A549 (cell line): ENCODE results near the gene PNMA5. TPM values are rescaled to one million over a fixed set of nuclear protein-coding genes. Genes with fewer than 3 reads are reported as not detected.

Experiments
- ATAC-seq, 2 experiments: fragments of 200-7000 bp in 1 of 2; fragments of >200 bp in 1 of 2; cut with Nextera tagmentation in 1 of 2; cut with Tn5 transposase in 1 of 2; 3 replicates each; pipeline versions ENCODE4 v1.8.0 to v1.9.1; 2018 to 2020; ENCODE audit warnings: mild to moderate bottlenecking in 1 of 2, moderate library complexity in 1 of 2
- CTCF ChIA-PET: fragments of 300-600 bp; sonication (Branson Sonifier 250); formaldehyde crosslinking; extraction: SDS; loops from one replicate; lab custom pipeline; 2021; ENCODE audit warnings: antibody characterized with exemption, inconsistent platforms; lab: Yijun Ruan, JAX
- POLR2A ChIA-PET: fragments of 350-600 bp; formaldehyde crosslinking; extraction: SDS; loops from one replicate; lab custom pipeline; 2021; ENCODE audit warnings: antibody characterized with exemption, inconsistent platforms; lab: Yijun Ruan, JAX
- DNase-seq, 2 experiments: peaks; one replicate each; pipeline versions ENCODE4 v3.0.0 to v3.0.0-alpha.2; 2011 to 2016; ENCODE audit warnings: low read depth in 1 of 2, low spot score in 1 of 2
- FAIRE-seq: peaks from 2 replicates; lab custom pipeline; 2011; peaks lifted over from hg19 to GRCh38; lab: Jason Lieb, UNC
- H3K27ac ChIP-seq, 2 experiments: fragments of >200 bp; sonication (Bioruptor Twin); formaldehyde crosslinking; 3 replicates each; pipeline ENCODE4 v1.5.1; 2016 to 2017
- H3K4me1 ChIP-seq: fragments of >200 bp; sonication (Bioruptor Twin); formaldehyde crosslinking; 3 replicates; pipeline ENCODE4 v1.6.1; 2016
- H3K4me2 ChIP-seq: fragments of >200 bp; sonication (Bioruptor Twin); formaldehyde crosslinking; 3 replicates; pipeline ENCODE4 v1.6.1; 2016
- H3K4me3 ChIP-seq: fragments of >200 bp; sonication (Bioruptor Twin); formaldehyde crosslinking; 3 replicates; pipeline ENCODE4 v1.5.1; 2016
- H3K9me3 ChIP-seq: fragments of >200 bp; sonication (Bioruptor Twin); formaldehyde crosslinking; 3 replicates; pipeline ENCODE4 v1.6.1; 2016
- CBX2 ChIP-seq: fragments of 200-600 bp; sonication (generic); IDR thresholded peaks from 2 replicates; pipeline ENCODE4 v1.6.1; 2016; ENCODE audit warnings: low read depth, mild to moderate bottlenecking, borderline replicate concordance
- CHD4 ChIP-seq: fragments of 200-600 bp; sonication (generic); IDR thresholded peaks from 2 replicates; pipeline ENCODE4 v1.6.1; 2016; ENCODE audit warnings: antibody characterized with exemption, mild to moderate bottlenecking, borderline replicate concordance
- E2F6 ChIP-seq: IDR thresholded peaks from 2 replicates; pipeline ENCODE4 v1.6.1; 2012; ENCODE audit warnings: low read depth, borderline replicate concordance
- EHF ChIP-seq: fragments of 250-450 bp; sonication (Bioruptor Pico); IDR thresholded peaks from 2 replicates; pipeline ENCODE4 v1.5.0; 2020; ENCODE audit warnings: mild to moderate bottlenecking
- ELK1 ChIP-seq: fragments of 150-350 bp; IDR thresholded peaks from 2 replicates; pipeline ENCODE4 v1.6.1; 2014; ENCODE audit warnings: low read depth, mild to moderate bottlenecking, low read length
- EP300 ChIP-seq, 2 experiments: fragments of >200 bp; sonication (Bioruptor Twin); formaldehyde crosslinking; IDR thresholded peaks; 2 replicates in 1 of 2; 3 replicates in 1 of 2; pipeline ENCODE4 v1.6.1; 2016 to 2017
- GATA3 ChIP-seq: IDR thresholded peaks from 2 replicates; pipeline ENCODE4 v1.6.1; 2012; ENCODE audit warnings: borderline replicate concordance
- HES2 ChIP-seq: fragments of >200 bp; sonication (Bioruptor Twin); formaldehyde crosslinking; IDR thresholded peaks from 2 replicates; pipeline ENCODE4 v1.6.1; 2016
- HEYL ChIP-seq: fragments of 250-450 bp; sonication (Bioruptor Pico); IDR thresholded peaks from 2 replicates; pipeline ENCODE4 v1.8.0; 2021; ENCODE audit warnings: mild to moderate bottlenecking, moderate library complexity
- HOXB13 ChIP-seq: fragments of 250-450 bp; sonication (Bioruptor Pico); IDR thresholded peaks from 2 replicates; pipeline ENCODE4 v1.5.0; 2020; ENCODE audit warnings: low read depth, mild to moderate bottlenecking, moderate library complexity
- JUNB ChIP-seq: fragments of >200 bp; sonication (Bioruptor Twin); formaldehyde crosslinking; IDR thresholded peaks from 2 replicates; pipeline ENCODE4 v1.6.1; 2016
- KDM1A ChIP-seq: fragments of 200-600 bp; sonication (generic); IDR thresholded peaks from 2 replicates; pipeline ENCODE4 v1.6.1; 2016; ENCODE audit warnings: low read depth, mild to moderate bottlenecking
- MAFK ChIP-seq: fragments of 450-650 bp; IDR thresholded peaks from 2 replicates; pipeline ENCODE4 v1.6.1; 2014; ENCODE audit not compliant: partially characterized antibody
- MAZ ChIP-seq: fragments of 150-350 bp; IDR thresholded peaks from 2 replicates; pipeline ENCODE4 v1.6.1; 2014; ENCODE audit warnings: antibody characterized with exemption, low read depth, low read length, borderline replicate concordance
- NPAS2 ChIP-seq: fragments of 250-450 bp; sonication (Bioruptor Pico); IDR thresholded peaks from 2 replicates; pipeline ENCODE4 v1.8.0; 2022; ENCODE audit warnings: mild to moderate bottlenecking, moderate library complexity, borderline replicate concordance
- NR3C1 ChIP-seq: fragments of >200 bp; sonication (Bioruptor Twin); formaldehyde crosslinking; IDR thresholded peaks from 3 replicates; pipeline ENCODE4 v1.6.1; 2017
- POLR2A ChIP-seq: IDR thresholded peaks from 2 replicates; pipeline ENCODE4 v1.6.1; 2012; ENCODE audit warnings: mild to moderate bottlenecking, low read length
- RARB ChIP-seq: fragments of 250-450 bp; sonication (Bioruptor Pico); IDR thresholded peaks from 2 replicates; pipeline ENCODE4 v1.8.0; 2021; ENCODE audit warnings: mild to moderate bottlenecking, moderate library complexity
- RCOR1 ChIP-seq: fragments of 150-350 bp; IDR thresholded peaks from 2 replicates; pipeline ENCODE4 v1.6.1; 2014; ENCODE audit warnings: antibody characterized with exemption, low read length, low read depth
- RNF2 ChIP-seq: fragments of 200-600 bp; sonication (generic); IDR thresholded peaks from 2 replicates; pipeline ENCODE4 v1.6.1; 2016; ENCODE audit warnings: low read depth, mild to moderate bottlenecking, antibody characterized with exemption, moderate library complexity, borderline replicate concordance
- SREBF2 ChIP-seq: fragments of 450-650 bp; IDR thresholded peaks from 2 replicates; pipeline ENCODE4 v1.6.1; 2014; ENCODE audit warnings: mild to moderate bottlenecking, moderate library complexity
- TFCP2L1 ChIP-seq: fragments of 250-450 bp; sonication (Bioruptor Pico); IDR thresholded peaks from 2 replicates; pipeline ENCODE4 v1.5.0; 2021; ENCODE audit warnings: mild to moderate bottlenecking
- TP53 ChIP-seq: fragments of 250-450 bp; sonication (Bioruptor Pico); IDR thresholded peaks from 2 replicates; pipeline ENCODE4 v1.5.0; 2021; ENCODE audit warnings: mild to moderate bottlenecking, moderate library complexity
- ZNF302 ChIP-seq: fragments of 250-450 bp; sonication (Bioruptor Pico); IDR thresholded peaks from 2 replicates; pipeline ENCODE4 v1.9.0; 2021; ENCODE audit warnings: inconsistent platforms, mild to moderate bottlenecking, moderate library complexity
- WGBS: methylation state at CpG from one replicate; pipeline ENCODE4 v1.1.6; 2017; ENCODE audit errors: missing lambda C conversion rate; 5-methylcytosine and 5-hydroxymethylcytosine counted together
- polyA plus RNA-seq, 4 experiments: library from polyadenylated mRNA; depleted of rRNA in 3 of 4; stranded (reverse); fragments of >200 nt; fragmentation: RNase III in 1 of 4; extraction: RNeasy Plus Mini Kit Qiagen cat#74134 plus additional on column Dnase treatment in 1 of 4; gene quantifications; 2 replicates in 3 of 4; 3 replicates in 1 of 4; pipeline ENCODE4 v1.2.3, GENCODE V29; 2011 to 2017
- TF ChIP-seq, protein P1 (sequence below): fragments of 450-650 bp; IDR thresholded peaks from 2 replicates; pipeline ENCODE4 v1.6.1; 2014; ENCODE audit warnings: antibody characterized with exemption
- TF ChIP-seq, protein P2 (sequence below): fragments of 200-600 bp; sonication (generic); IDR thresholded peaks from 2 replicates; pipeline ENCODE4 v1.6.1; 2016; ENCODE audit warnings: antibody characterized with exemption, mild to moderate bottlenecking, moderate library complexity
- TF ChIP-seq, protein P3 (sequence below): IDR thresholded peaks from 2 replicates; pipeline ENCODE4 v1.6.1; 2012

The PNMA5 gene
- polyA plus RNA-seq, 2 of the 4 experiments (the other 2 are of a cell fraction), result not detected

GRCh38 chrX:152958047-152958446 lies 35.9 kb downstream of the PNMA5 start:
- WGBS, result 97% methylated on average over 5 of the region's 5 CpGs
- peak overlapping the region; percentile 44 for H3K4me3 ChIP-seq
- DNase-seq (no peak), FAIRE-seq (no peak), ATAC-seq (no peak)
- no peaks in the 10 kb centered on the region for H3K4me1 ChIP-seq
- TF ChIP-seq E2F6, result no peak
- no peak for TF ChIP-seq CBX2
- TF ChIP-seq GATA3, result no peak
- TF ChIP-seq MAFK, result no peak
- no peak for TF ChIP-seq HES2
- TF ChIP-seq JUNB, result no peak
- TF ChIP-seq, protein P1, sequence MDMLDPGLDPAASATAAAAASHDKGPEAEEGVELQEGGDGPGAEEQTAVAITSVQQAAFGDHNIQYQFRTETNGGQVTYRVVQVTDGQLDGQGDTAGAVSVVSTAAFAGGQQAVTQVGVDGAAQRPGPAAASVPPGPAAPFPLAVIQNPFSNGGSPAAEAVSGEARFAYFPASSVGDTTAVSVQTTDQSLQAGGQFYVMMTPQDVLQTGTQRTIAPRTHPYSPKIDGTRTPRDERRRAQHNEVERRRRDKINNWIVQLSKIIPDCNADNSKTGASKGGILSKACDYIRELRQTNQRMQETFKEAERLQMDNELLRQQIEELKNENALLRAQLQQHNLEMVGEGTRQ, result no peak
- no peak for TF ChIP-seq HOXB13
- TF ChIP-seq, protein P2, sequence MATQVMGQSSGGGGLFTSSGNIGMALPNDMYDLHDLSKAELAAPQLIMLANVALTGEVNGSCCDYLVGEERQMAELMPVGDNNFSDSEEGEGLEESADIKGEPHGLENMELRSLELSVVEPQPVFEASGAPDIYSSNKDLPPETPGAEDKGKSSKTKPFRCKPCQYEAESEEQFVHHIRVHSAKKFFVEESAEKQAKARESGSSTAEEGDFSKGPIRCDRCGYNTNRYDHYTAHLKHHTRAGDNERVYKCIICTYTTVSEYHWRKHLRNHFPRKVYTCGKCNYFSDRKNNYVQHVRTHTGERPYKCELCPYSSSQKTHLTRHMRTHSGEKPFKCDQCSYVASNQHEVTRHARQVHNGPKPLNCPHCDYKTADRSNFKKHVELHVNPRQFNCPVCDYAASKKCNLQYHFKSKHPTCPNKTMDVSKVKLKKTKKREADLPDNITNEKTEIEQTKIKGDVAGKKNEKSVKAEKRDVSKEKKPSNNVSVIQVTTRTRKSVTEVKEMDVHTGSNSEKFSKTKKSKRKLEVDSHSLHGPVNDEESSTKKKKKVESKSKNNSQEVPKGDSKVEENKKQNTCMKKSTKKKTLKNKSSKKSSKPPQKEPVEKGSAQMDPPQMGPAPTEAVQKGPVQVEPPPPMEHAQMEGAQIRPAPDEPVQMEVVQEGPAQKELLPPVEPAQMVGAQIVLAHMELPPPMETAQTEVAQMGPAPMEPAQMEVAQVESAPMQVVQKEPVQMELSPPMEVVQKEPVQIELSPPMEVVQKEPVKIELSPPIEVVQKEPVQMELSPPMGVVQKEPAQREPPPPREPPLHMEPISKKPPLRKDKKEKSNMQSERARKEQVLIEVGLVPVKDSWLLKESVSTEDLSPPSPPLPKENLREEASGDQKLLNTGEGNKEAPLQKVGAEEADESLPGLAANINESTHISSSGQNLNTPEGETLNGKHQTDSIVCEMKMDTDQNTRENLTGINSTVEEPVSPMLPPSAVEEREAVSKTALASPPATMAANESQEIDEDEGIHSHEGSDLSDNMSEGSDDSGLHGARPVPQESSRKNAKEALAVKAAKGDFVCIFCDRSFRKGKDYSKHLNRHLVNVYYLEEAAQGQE, result no peak
- no peak for TF ChIP-seq TFCP2L1 (CRISPR knock-in tag)
- TF ChIP-seq NR3C1, result no peak
- TF ChIP-seq MAZ, result no peak
- TF ChIP-seq ZNF302, result no peak
- TF ChIP-seq RARB (CRISPR knock-in tag), result no peak
- TF ChIP-seq NPAS2 (CRISPR knock-in tag), result no peak
- TF ChIP-seq POLR2A, result no peak
- peak overlapping the region; percentile 80 for H3K4me2 ChIP-seq
- peak overlapping the region; percentile 73 to 85 for H3K27ac ChIP-seq
- CTCF ChIA-PET, result interaction anchor here (0.6 to 2.8 kb wide), 8 partner anchors 10 to 549 kb away, joined by 3 to 23 read pairs (median 5); no protein-coding TSS in a partner anchor
- no peaks in the 10 kb centered on the region for H3K9me3 ChIP-seq
- POLR2A ChIA-PET, result interaction anchor here (1.0 kb wide), 1 partner anchor 17 kb away, joined by 3 read pairs; no protein-coding TSS in a partner anchor

- ATAC-seq (no peak), FAIRE-seq (peak; percentile 54), DNase-seq (no peak)
- POLR2A ChIA-PET, result no interaction called here
- WGBS, result 95% methylated on average over 6 of the region's 6 CpGs
- H3K4me1 ChIP-seq, result no peaks in the 10 kb centered on the region
- no peak overlapping the region for H3K4me3 ChIP-seq
- no peak overlapping the region for H3K4me2 ChIP-seq
- no peaks in the 10 kb centered on the region for H3K9me3 ChIP-seq
- CTCF ChIA-PET, result interaction anchor here (0.6 to 2.8 kb wide), 2 partner anchors 9 to 123 kb away, joined by 3 to 16 read pairs; no protein-coding TSS in a partner anchor
- H3K27ac ChIP-seq, result no peak overlapping the region
- TF ChIP-seq CBX2 (no peak), RNF2 (no peak), ELK1 (no peak), HEYL (CRISPR knock-in tag) (no peak), RCOR1 (no peak), TP53 (CRISPR knock-in tag) (no peak), SREBF2 (no peak), CHD4 (no peak), EP300 (IDR thresholded peaks at IDR 0.05) (no peak), EHF (CRISPR knock-in tag) (no peak), KDM1A (no peak)
- TF ChIP-seq, protein P3, sequence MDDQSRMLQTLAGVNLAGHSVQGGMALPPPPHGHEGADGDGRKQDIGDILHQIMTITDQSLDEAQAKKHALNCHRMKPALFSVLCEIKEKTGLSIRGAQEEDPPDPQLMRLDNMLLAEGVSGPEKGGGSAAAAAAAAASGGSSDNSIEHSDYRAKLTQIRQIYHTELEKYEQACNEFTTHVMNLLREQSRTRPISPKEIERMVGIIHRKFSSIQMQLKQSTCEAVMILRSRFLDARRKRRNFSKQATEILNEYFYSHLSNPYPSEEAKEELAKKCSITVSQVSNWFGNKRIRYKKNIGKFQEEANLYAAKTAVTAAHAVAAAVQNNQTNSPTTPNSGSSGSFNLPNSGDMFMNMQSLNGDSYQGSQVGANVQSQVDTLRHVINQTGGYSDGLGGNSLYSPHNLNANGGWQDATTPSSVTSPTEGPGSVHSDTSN, result no peak
These were observed 43.1 kb downstream of the PNMA5 start for GRCh38 chrX:152950786-152951185.
